Retina (tissue), 1 donor: ENCODE measurements around the gene MRPL28.
"Not testable (repeated sequence)": the region's sequence is repeated elsewhere in the genome, so short reads cannot be mapped to it uniquely, and the experiment has no call there.

Experiments used
- DNase-seq: peaks from one replicate; pipeline ENCODE4 v3.0.0-alpha.2; 2016

Gene MRPL28

GRCh38 chr16:337437-337836 lies 32.9 kb downstream of the MRPL28 start:
- DNase-seq, result no peak

GRCh38 chr16:336269-336668 lies 34.1 kb downstream of the MRPL28 start:
- DNase-seq, result no peak

GRCh38 chr16:334861-335632 lies 35.3 kb downstream of the MRPL28 start:
- DNase-seq, result not testable (repeated sequence)

- not testable (repeated sequence) for DNase-seq
Observed at GRCh38 chr16:334164-334832, 36.0 kb downstream of the MRPL28 start.

GRCh38 chr16:333406-334094 lies 36.8 kb downstream of the MRPL28 start:
- DNase-seq, result no peak

- DNase-seq, result not testable (repeated sequence)
Observed at GRCh38 chr16:331181-331814, 39.0 kb downstream of the MRPL28 start.

GRCh38 chr16:330741-331140 lies 39.6 kb downstream of the MRPL28 start:
- DNase-seq, result no peak

- DNase-seq, result no peak
Observed at GRCh38 chr16:325375-326145, 44.8 kb downstream of the MRPL28 start.

- DNase-seq, result no peak
Observed at GRCh38 chr16:324451-325334, 45.6 kb downstream of the MRPL28 start.

- DNase-seq, result no peak
Observed at GRCh38 chr16:324201-324450, 46.2 kb downstream of the MRPL28 start.

- no peak for DNase-seq
Observed at GRCh38 chr16:322476-323143, 47.7 kb downstream of the MRPL28 start.

- DNase-seq, result no peak
Observed at GRCh38 chr16:321532-321931, 48.8 kb downstream of the MRPL28 start.

GRCh38 chr16:320206-320605 lies 50.1 kb downstream of the MRPL28 start:
- DNase-seq, result no peak

GRCh38 chr16:318628-319027 lies 51.7 kb downstream of the MRPL28 start:
- DNase-seq, result no peak

GRCh38 chr16:317583-317982 lies 52.8 kb downstream of the MRPL28 start:
- DNase-seq, result no peak
